NCI-H1048 (cell line): ENCODE data around the gene CTNND2.

Experiments
- DNase-seq: peaks from one replicate; lab custom pipeline; 2025; lab: John Stamatoyannopoulos, UW

The CTNND2 gene

GRCh38 chr5:11171236-11171635 lies 733.0 kb downstream of the CTNND2 start:
- DNase-seq, result no peak

GRCh38 chr5:11166923-11167322 lies 737.3 kb downstream of the CTNND2 start:
- DNase-seq, result no peak

- DNase-seq, result no peak
These were observed 739.5 kb downstream of the CTNND2 start for GRCh38 chr5:11164531-11165294.

GRCh38 chr5:11157132-11157531 lies 747.1 kb downstream of the CTNND2 start:
- DNase-seq, result no peak

- DNase-seq, result no peak
These were observed 750.4 kb downstream of the CTNND2 start for GRCh38 chr5:11153670-11154382.

- DNase-seq, result no peak
These were observed 751.9 kb downstream of the CTNND2 start for GRCh38 chr5:11152368-11152767.

- no peak for DNase-seq
These were observed 753.3 kb downstream of the CTNND2 start for GRCh38 chr5:11150976-11151375.

- no peak for DNase-seq
These were observed 755.3 kb downstream of the CTNND2 start for GRCh38 chr5:11148810-11149539.

GRCh38 chr5:11146171-11146570 lies 758.1 kb downstream of the CTNND2 start:
- DNase-seq, result no peak

- no peak for DNase-seq
These were observed 760.6 kb downstream of the CTNND2 start for GRCh38 chr5:11143456-11144267.

GRCh38 chr5:11139217-11139865 lies 764.9 kb downstream of the CTNND2 start:
- DNase-seq, result no peak

- DNase-seq, result no peak
These were observed 774.1 kb downstream of the CTNND2 start for GRCh38 chr5:11130131-11130530.

GRCh38 chr5:11128021-11128420 lies 776.2 kb downstream of the CTNND2 start:
- DNase-seq, result no peak

GRCh38 chr5:11126844-11127243 lies 777.4 kb downstream of the CTNND2 start:
- DNase-seq, result no peak

GRCh38 chr5:11121885-11122284 lies 782.4 kb downstream of the CTNND2 start:
- no peak for DNase-seq

GRCh38 chr5:11110128-11110527 lies 794.1 kb downstream of the CTNND2 start:
- no peak for DNase-seq

GRCh38 chr5:11105696-11106095 lies 798.5 kb downstream of the CTNND2 start:
- DNase-seq, result no peak

- DNase-seq, result no peak
These were observed 799.6 kb downstream of the CTNND2 start for GRCh38 chr5:11104651-11105112.

- DNase-seq, result no peak
These were observed 800.0 kb downstream of the CTNND2 start for GRCh38 chr5:11104210-11104609.

- DNase-seq, result no peak
These were observed 820.1 kb downstream of the CTNND2 start for GRCh38 chr5:11084111-11084510.

- DNase-seq, result no peak
These were observed 821.8 kb downstream of the CTNND2 start for GRCh38 chr5:11082404-11082945.
